Measurements from ENCODE around the gene KLHL40.

Gene KLHL40

GRCh38 chr3:42691816-42692666, 6.7 kb downstream of the KLHL40 start:
- no peak for DNase-seq

DNA sequence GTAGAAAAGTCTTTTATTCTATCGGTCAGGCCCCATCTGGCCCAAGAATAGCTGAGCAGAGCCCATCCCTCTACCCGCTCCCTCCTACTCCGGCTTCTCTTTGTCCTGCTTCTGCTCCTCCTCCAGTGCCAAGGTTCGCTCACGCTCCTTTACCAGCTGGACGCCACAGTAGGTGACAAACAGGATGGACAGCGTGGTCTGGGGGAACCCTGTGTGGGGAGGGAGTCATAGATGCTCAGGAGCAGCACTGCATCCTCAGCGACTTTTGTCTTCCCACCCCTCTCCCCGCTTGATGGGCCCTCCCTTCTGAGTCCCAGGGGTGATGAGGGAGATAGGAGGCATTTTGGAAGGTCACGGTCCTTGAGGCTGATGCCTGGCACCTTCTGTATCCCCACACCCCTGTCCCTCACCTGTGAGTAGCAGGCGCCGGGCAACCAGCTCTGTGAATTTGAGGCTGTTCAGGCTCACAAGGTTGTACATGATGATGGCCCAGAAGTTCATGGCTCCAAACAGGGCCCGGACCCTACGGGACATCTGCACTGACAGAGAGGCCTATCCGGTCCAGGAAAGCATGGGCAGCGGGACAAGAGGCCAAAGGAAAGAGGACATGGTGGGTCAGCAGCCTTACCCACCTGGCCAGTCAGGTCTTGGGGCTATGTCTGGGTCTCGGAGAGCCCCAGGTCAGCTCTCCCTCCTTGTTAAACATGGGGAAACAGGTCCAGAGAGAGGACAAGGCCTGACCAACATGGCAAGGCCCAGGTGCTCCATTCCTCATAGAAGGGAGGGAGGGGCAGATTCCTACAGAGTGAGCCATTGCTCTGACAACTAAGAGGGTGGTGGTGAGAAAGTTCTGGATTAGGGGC, 7.6 kb downstream of the KLHL40 start:
- DNase-seq, result no peak

DNA sequence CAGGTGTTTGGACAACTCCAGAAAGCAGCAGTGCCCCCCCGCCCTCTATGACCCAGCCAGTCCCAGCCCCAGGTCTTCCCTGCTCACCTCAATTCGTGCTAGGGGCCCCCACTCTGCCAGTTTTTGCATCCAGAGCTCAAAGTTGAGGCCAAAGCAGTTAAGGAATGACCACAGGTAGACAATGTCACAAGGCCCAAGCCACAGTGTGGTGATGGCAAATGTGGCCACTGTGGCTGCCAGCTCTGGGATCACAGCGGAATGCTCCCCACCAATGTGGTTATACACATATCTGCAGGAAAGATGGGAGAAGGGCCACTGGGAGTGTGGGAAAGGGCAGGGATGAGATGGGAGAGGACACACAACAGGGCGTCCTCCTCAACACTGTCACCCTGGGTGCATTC, 8.2 kb downstream of the KLHL40 start:
- DNase-seq, result no peak

GRCh38 chr3:42694366-42694765, 9.0 kb downstream of the KLHL40 start:
- no peak for DNase-seq

DNA sequence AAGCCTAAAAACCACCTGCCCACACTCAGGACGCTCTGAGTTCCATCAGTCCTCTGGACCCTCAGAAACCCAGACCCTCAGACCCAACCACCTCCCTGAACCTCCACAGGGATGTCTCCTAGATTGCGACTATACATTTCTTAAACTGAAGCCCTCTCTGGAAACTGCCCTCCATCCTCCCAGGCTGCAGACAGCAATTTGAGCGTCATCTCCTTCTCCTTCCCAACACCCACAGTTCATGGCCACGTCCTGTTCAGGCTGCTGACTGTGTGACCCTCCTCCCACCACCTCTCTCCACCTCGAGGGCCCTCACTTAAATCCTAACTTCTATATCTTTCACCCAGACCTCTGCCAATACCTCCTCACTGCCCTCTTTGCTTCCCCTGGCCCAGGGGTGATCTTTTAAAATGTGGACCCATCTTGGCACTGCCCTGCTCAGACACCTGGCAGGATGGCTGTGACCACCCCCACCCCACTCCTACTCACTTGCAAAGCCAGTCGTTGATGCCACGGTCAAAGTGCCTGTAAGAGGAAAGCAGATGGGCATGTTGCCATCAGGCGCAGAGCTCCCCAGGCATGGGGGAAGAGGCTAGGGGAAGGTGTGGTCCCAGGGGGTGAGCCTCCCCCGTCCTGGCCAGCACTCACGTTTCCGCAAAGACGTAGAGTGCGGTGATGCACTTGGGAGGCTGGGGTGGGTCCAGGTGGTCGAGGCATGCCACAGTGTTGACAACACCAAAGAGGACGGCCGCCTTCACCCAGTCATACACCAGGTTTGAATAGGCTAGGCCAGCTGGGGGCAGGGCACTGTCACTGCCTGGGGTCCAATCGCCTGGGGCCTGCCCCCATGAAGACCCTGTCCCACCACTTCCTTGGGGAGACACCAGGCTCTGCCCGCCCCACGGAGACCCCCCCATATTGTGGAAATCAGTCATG, 11.3 kb downstream of the KLHL40 start:
- no peak for DNase-seq

GRCh38 chr3:42697289-42698051, 12.1 kb downstream of the KLHL40 start:
- no peak for DNase-seq

DNA sequence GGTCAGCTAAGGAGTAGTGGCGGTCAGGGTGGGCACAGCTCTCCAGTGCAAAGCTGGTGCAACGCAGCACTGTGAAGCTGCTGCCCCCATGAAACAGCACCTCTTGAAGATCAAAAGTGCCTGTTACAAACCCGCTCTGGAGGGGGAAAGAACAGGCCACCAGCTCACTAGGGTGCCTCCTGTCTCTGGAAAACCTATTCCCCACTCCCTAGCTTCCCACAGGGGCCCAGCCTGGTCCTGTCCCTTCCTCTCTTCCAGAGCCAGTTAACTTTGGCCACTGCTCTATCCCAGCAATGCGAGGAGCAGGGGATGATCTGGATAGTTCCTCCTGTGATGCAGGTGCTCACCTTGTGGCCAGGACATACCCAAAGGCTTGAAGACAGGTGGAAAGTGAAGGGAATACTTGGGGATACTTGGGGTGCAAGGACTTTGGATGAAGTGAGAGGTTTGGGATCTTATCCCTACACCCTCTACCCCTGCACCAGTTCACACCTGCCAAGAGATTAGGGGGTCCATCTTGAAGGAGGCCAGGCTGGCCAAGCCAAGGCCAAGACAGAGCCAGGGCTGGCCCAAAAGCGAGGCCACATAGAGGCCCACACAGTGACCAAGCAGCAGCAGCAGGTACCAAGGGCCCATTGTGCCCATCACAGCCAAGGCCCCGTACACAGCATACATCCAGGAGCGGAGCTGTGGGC, 13.0 kb downstream of the KLHL40 start:
- no peak for DNase-seq

DNA sequence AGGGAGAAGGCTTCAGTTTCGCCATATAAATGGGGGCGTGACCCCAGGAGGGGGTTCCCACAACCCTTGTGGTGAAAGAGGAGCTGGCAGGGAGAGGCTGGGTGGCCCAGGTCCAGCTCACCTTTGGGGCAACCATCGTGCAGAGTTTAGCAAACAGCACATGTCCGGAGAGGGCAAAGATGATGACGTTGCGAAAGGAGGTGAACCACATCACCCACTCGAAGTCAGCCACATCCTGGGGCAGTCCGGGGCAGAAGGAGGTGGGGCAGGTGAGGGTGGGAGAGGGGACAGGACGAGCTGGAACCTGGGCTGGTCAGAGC, 13.5 kb downstream of the KLHL40 start:
- no peak for DNase-seq

GRCh38 chr3:42699511-42699971, 14.2 kb downstream of the KLHL40 start:
- no peak for DNase-seq

- no peak for DNase-seq
Observed at GRCh38 chr3:42700366-42701288, 15.3 kb downstream of the KLHL40 start.

DNA sequence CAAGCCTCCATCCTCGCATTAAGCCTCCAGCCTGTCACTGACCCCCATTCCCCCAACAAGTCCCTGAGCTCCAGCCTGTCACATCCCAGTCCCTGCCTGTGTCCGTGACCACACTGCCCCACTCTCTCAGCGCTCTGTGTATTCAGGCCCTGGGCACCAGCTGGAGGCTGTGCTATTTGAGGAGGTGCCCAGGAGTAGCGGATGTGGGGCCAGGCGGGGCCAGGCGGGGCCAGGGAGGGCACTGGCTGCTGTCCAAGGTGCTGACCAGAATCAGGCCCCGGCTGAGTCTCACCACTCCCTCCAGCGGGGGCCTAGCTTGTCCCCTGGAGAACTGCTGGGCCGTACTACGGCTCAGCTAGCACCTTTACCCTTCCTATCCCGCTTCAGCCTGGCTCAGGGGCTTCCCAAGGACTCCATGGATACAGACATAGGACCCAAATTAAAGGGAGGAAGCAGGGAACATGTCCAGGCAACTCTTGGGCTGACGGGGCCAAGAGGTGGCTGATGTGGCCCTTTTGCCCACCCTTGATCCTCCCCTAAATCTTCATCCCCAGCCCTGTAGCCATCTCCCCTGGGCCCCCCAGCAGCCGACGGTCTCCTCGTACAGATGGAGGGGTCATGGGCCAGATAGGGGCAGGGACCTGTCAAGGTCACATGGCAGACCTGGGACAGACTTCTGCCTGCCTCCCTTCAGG, 16.2 kb downstream of the KLHL40 start:
- DNase-seq, result no peak

- no peak for DNase-seq
Observed at GRCh38 chr3:42702066-42702951, 17.0 kb downstream of the KLHL40 start, which contains the start of gene HHATL. Gene HHATL (minus strand): TSS chr3:42702798. CDS start chr3:42700826, 1,972 bp downstream.

DNA sequence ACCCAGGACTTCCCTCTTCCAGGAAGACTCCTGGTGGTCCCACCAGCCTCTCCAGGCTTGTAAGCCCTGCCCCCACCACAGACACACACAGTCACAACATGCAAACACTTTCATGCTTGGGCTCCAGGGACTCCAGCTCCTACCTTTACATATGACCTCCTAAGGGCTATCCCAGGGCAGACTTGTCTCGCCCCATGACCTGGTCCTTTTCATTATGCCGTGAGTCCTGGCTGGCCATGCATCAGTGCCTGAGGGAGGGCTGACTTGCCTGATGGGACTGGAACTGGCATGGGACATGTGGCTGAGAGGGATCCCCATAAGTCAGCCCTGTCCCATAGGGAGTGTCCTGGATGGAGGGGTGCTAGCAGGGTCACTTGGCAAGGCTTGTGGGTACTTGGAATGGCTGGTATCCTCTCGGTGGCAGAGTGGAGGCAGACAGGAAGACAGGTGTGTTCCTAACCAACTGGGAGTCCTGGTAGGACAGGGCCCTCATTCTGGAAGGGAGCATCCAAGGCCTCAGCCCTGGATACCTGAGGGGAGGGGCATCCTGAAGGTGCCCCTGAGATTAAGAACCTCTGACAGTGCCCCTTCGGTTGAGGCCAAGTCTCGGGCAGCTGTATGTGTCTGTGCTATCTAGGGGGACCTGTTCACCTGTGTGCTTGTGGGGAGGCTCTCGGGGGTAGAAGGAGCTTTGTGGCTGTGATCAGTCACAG, 17.8 kb downstream of the KLHL40 start:
- DNase-seq, result no peak

DNA sequence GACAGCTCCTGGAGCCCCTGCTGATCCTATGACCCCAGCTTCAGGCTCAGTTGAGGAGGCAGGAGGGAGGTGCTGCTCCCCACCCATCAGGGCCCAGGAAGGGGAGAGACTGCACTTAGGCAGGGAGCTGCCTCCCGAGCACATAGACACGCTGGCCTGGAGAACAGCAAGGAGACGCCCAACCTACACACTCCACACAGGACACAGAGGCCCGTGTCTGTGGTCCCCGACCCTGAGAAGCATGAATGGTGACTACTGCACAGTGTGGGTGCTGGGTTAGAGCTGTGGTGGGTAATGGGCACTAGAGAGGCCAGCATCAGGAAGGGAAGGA, 18.3 kb downstream of the KLHL40 start:
- no peak for DNase-seq

DNA sequence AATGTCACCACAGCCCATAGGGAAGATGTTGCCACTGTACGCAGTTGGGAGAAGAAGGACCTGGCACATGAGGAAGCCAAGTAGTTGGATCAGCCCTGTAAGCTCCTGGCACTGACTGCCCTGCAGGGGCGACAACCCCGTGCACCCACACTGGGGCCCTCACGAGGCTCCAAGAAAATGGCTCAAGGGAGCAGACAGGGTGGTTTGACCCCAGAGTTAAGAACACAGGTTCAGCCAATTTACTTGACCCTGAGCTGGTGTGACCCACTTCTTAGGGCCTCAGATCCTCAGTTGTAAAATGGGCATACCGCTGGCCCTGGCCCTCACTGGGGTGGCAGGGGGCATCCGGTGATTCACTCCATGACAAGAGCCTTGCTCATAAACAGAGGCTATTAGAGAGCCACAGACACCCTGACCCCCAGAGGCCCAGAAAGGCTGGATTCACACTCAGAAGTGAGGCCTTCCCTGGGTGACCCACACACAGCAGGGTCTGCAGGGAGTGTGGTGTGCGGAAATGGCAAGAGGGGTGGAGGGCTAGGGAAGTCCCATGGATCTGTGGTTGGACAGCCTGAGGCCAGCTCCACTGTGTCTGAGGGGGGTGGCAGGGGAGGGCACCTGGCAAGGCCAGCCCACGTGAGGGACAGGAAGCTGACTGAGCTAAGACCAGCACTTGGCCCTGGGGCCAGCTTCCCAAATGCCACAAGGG, 19.0 kb downstream of the KLHL40 start:
- DNase-seq, result no peak

GRCh38 chr3:42705058-42705767, 19.9 kb downstream of the KLHL40 start:
- DNase-seq, result no peak

All from GDM1 (cell line).